Measurements from ENCODE around the gene SPAG6.

The SPAG6 gene

DNA sequence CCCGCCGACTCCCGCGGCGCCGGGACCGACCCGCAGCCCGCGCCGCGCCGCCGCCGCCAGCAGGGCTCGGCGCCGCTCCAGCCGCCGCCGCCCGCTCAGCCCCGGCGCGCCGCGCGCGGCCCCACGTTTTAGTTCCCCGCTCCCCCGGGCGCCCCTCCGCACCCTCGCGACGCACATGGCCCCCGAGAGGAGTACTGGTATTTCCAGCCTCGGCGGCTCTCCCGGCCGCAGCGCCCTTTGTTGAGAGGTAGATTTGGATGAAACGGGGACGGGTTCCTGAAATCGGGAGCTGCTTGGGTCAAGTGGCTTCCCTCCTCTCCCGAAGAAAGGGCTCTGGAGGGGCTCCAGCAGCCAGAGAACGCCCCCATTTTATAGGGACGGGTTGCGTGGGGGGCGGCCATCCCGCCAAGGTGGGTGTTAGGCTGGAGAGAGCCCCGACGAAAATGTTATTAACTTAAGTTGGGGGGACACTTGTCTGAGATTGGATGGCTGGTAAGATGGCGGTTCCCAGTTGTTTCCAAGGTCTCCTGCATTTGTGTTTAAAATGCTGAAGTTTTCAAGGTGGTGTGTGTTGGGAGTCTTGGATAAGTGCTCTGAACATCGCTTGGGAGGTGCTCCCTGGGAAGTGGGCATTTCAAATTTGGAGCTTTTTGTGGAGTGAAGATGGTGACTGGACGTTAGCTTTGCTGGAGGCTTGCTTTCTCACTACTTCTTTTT, 23.2 kb upstream of the SPAG6 start:
- DNase-seq (ENCODE audit: low spot score): no peak

DNA sequence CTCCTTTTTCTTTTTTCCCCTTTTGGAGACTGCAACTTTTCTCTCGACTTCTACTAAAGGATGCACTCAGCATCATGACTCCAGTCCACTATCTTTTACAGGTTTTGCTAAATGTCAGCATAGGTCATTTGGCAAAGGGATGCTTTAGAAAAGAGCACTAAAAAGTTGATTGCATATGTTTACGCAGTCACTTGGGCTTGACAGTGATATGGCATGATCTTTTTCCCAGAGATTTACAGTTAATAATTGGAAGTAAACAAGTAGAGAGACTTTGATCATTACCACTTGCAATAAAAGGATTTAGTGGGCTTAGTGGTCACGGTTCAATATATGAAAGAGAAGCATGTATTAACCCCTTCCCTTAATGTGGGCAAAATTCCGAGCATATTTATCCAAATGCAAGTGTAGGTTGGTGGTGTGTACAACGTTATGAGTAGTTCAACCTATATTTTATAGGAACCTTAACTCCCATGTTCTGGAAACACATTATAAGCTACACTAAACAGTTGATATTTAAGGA, 22.6 kb upstream of the SPAG6 start:
- no peak for DNase-seq (ENCODE audit: low spot score)

DNA sequence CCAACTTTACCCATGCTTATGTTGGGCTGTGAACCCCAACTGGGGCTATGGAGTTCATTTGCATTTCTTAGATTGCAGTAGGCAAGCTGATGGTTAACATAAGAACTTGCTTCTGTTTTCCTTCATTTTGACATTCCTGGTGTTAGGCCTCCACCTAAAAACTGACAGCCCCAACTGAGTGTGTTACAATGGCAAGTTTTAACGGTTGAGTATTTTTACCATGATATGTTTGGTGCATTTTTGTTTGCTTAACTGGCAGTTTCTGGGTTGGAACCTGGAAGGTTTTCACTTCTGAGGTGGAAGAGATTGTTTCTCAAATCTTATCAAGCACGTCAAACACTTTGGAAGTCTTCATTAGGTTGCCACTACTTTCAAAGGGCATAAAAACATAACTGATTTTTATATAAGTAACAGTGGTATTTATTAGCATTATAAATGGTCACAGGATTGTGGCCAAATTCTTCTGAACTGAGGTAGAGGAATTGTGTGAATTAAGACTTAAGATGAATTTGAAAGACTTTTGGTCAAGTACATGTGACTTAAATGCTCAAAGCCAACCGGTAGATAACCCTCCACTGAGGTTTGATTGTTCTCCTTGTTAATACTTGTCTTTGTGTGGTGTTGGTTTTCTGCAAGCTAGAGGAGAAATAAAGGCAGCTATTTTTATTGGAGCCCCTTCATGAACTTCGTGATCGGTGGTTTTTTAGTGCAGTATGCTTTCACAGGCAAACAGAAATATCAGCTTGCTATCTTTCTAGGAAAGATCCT, 21.6 kb upstream of the SPAG6 start:
- no peak for DNase-seq (ENCODE audit: low spot score)

DNA sequence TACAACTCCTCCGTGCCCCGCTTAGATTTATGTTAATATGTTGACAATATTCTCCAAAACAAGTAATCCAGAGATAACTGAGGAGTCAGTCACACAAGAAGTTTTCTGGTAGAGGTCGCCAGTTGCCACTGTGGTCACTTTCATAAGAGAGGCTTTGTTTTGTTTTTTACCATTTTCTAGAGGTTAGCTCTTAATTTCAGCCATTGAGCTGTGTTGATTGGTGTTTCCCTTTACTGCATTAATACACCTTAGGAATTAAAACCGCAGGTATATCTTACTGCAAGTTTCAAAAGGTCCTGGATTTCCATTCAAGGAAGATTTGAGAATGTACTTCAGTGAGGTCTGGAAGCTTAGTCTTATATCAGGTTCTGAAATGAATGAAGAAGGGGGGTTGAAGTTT, 20.9 kb upstream of the SPAG6 start:
- no peak for DNase-seq (ENCODE audit: low spot score)

DNA sequence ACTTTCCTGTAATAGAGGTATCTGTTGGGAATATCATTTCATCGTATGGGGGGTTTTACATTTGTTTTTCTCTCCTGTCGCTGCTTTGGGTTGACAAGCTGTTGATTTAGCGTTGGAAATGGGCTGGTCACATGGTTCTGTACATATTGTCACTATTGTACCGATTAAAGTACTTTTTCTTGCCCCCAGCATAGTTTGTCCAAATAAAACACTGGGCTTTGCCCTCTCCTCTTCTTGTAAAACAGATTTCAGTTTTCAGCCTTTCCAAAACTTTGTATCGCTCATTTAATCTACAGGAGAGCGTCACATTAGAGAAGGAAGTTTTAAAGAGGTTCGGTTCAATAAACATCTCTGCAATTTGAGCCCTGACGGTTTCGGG, 20.4 kb upstream of the SPAG6 start:
- DNase-seq (ENCODE audit: low spot score): no peak

DNA sequence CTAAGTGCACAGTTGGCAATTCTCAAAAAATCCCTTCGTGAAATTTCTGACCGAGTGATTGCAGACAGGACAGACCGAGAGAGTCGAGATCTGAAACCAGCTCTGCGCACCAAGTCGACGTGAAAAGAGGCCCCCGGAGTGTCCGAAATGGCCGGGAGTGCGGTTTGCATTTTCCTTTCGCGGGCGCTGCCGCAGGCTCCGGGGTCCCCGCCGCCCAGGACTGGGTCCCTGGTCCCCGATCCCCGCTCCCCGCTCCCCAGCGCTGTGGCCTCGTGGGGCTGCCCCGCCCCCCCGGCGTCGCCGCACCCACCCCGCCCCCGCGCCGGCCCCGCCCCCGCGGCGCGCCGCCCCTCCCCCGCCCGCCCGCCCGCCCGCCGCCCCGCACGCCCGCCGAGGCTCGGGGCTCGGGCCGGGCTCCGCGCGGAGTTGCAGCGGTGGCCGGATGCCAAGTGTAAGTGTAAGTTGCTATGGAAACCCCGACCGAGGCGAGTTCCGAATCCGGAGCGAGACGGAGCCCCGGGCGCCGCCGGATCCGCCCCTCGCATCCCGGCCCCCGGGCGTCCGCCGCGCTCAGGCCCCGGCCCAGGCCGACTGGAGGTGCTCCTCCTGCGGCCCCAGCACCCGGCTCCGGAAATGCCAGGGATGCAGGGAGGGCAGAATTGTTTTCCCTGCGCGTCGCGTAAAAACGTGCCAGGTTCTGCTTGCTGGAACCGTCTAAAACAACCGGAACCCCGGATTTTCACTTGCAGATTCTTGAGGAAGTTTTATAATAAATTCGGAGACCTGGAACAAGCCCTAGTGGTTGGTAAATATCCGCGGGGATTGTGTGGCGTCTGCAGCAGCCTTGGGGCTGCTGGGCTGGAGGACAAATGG, 19.8 kb upstream of the SPAG6 start:
- DNase-seq (ENCODE audit: low spot score): peak; percentile 60

DNA sequence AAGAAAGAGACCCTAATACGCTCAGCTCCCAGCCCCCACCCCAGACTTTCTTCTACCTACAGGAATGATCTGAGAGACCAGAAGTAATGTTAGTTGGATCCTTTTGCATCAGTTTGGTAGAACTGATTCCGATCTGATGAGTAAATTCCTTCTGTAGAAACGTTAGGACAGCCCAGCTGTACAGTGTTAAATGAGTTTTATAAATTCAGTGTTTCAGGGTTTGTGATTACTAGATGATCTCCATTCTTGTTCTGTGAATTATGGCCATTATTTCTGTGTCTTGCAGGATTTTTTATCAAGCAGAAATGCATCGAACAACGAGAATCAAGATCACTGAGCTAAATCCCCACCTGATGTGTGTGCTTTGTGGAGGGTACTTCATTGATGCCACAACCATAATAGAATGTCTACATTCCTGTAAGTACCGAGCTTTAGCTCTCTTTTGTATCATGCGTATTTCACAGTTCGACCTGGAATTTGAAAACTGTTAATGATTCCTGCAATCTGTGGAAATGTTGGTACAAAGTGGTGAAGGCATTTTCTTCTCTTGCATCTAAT, 19.1 kb upstream of the SPAG6 start:
- no peak for DNase-seq (ENCODE audit: low spot score)

DNA sequence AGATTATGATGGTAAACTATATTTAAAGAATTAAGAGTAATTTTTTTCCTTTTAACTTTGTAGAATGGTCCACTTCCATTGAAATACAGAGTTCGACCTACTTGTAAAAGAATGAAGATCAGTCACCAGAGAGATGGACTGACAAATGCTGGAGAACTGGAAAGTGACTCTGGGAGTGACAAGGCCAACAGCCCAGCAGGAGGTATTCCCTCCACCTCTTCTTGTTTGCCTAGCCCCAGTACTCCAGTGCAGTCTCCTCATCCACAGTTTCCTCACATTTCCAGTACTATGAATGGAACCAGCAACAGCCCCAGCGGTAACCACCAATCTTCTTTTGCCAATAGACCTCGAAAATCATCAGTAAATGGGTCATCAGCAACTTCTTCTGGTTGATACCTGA, 16.1 kb upstream of the SPAG6 start:
- no peak for DNase-seq (ENCODE audit: low spot score)

DNA sequence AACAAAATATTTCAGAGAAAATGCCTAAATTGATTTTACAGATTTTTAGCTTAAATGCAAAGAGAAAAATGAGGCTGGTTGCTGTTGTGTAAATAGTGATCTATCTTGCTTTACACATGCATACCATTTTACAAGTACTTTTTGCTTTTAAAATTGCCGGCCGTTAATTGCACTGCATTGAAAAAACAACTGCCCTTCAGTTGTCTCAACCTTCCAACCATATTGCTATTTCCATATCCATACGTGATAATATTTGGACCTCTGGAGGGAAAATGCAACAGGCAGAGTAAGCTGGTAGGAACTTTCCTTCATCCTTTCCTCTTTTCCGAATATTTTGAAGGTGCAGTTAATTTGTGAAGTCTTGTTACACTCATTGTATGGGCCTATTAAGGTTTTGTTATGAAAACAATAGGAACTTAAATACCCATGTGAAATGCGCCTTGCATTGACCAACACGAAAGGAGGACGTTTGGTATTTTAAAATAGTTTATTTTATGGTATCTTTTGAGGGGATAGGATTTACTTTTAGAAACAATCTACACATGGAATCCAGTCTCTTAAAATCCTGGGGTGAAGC, 13.1 kb upstream of the SPAG6 start:
- DNase-seq (ENCODE audit: low spot score): no peak

DNA sequence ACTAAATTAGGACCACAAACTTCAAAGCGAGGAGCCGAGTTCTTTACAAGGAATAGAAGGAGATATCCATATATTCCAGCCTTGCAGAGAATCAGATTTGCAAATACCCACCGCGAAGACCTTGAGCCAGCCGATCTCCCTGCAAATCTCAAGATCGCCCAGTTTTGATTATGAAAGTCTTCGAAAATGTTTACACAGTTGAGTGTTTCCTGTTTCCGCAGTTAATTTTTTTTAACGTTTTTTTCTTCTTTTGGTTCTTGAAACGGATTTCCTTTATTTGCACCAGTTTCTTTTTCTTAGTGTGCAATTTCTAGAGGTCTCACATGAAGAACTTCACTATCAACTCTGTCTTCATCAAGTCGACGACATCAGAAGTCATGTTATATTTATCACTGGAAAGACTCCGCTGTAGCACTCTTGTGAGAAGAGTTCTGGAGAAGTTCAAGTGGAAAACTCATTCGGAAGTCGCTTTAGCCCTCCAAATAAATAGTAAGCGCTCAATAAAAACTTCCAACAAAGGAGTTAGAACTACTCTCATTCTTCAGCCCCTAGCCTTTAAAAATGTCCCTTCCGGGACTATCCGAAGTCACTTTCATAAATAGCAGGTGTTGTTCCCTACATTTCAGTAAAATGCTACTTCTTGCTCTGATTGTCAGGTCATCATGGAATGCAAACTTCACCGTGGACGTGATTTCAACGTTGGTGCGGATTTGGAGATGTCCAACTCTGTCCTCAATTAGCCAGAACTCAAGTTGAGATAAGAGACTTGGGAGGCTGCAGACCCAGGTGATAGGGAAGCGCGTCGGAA, 11.9 kb upstream of the SPAG6 start:
- DNase-seq (ENCODE audit: low spot score): no peak

DNA sequence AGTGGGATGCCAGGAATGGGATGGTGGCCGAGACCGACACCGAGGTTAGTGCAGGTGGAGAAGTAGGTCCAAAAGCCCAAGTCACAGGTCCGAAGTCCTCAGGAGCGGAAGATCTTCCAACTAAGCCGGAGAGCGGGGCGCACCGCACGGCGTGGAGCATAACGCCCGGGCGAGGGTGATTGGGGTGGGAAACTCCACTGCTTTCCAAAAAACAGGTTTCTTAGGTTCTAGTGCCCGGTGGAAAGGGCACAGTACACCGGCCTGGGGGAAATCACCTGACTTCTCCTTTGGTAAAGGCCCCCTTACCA, 11.4 kb upstream of the SPAG6 start:
- DNase-seq (ENCODE audit: low spot score): no peak

DNA sequence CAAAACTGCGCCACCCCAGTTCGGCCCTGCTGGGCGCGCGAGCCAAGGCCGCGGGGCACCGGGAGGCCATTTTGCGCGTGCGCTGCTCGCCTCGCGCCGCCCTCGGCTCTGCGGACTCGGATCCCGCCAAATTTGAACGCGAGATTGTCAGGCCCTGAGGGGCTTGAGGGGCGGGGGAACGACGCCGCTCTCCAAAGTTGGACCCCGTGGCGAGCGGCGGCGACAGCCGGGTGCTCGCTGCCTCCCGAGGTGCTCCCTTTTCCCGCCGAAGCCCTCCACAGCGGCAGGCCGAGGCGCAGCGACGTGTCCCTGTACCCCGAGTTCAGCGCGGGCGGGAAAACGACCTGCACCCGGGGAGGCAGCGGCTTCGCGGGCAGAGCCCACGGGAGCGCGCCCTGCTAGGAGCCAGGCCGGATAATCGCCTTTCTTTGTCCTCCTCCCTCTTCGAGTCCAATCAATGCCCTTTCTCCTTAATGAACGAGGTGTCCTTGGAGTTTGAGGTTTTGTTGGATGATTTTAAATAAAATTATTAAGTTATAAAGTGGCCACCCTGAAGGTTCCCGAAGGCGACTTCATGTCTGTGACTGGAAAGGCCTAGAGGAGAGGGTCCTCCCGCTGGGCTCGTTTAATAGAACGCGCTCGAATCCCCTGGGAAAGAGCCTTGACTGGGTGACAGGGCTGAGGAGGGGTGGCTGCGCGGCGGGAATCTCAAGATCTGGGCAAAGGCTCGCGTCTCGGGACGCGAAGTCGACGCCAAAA, 10.7 kb upstream of the SPAG6 start:
- DNase-seq (ENCODE audit: low spot score): no peak

DNA sequence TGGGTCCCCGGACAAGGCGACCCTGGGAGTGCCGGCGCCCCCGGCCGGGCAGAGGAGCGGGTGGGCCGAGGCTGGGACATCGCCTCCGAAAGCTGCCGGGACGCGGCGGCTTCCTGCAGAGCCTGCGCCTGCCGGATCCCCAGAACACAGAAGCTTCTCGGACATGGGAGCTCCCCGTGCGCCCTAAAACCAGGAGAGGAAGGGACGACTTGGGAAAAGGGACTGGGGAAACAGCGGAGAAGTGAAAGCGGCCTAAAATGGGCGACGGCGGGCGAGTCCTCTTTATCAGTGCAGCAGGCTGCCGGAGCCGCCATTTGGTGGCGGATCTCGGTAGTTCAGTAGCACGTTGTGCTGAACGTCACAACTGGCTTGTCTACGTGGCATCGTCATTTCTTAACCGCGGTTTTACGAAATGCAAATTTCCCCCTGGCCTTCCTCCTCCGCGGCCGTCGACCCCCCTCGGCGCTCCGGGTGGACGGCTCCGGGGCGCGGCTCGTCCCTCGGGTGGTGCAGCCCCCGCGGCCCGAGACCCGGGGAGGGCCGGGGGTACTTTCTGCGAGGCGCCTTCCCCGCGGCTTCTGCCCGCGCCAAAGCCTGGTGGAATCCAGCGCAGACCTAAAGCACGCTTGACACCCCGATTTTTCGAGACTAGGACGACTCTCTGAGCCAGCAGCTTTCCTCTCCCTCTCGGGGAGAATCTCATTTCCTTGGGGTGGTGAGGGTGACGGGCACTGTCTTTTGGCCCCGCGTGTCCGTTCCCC, 9.9 kb upstream of the SPAG6 start:
- no peak for DNase-seq (ENCODE audit: low spot score)

DNA sequence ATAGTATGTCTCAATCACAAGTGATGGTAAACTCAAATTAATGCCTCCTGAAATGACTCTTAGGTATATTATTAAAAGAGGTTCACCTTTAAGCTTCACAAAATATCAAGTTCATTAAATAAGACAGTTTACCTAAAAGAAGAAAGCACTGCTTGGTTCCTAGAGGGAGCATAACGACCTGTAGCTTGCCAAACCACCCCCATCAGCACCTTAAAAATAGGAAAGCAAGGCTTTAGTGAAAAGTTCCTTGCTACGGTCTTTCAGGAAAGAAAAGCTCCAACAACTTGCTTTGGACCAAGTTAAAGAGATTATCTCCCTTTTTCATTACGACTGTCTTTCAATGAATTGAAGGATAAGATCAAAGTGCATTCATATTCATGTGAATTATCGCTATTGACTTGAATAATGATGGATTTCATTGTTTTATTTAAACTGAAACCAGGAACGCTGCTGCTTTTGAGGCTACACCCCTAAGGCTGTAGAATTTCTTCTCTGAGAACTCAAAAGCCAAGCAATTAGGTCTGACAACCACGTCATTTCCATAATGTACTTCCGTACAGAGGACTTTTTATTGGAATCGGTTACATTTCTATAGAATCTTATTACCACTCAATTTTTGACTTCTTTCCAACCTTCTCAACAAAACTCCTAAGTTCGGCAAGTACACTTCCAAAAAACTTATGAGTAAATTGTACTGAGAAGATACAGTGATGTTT, 7.0 kb upstream of the SPAG6 start:
- DNase-seq (ENCODE audit: low spot score): no peak

DNA sequence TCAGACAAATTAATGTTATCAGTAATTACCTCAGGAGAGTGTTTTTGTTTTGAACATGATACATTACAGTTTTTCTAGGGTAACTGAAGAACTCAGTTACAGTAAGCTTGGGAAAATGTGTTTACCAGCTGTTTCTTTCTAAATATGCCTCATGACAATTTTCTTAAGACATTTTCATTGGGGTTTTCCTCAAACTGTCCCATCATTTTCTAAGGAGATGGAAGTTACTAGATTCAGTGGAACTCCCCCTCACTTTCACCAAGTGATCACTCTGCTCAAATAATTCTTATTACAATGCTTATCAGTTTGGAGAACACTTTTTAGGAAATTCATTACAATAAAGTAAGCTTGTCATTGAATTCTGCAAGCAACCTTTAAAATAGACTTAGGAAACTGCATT, 6.4 kb upstream of the SPAG6 start:
- DNase-seq (ENCODE audit: low spot score): no peak

DNA sequence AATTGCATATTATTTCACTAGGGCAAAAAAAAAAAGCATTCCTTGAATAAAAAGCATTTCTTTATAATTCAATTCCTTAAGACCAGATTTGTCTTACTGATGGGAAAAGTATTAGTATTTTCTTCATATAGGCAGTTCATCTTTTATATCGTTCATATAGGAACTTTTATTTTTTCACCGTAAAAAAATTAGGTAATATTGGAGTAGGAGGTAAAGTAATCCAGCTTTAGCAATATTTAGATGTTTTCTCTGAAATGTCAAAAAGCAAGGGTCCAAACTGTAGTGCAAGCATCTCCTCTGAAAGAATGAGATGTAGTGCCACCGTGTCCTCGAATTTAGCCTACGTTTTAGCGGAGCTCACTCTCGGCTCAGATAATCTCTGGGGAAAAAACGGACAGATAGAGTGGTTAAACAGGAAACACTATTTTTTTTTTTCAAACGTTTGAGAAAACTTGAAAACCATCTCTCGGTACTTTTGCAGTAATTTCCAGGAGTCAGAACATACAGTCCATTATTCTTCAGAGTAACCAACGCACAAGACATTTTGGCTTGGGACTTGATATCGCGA, 5.5 kb upstream of the SPAG6 start:
- DNase-seq (ENCODE audit: low spot score): no peak

DNA sequence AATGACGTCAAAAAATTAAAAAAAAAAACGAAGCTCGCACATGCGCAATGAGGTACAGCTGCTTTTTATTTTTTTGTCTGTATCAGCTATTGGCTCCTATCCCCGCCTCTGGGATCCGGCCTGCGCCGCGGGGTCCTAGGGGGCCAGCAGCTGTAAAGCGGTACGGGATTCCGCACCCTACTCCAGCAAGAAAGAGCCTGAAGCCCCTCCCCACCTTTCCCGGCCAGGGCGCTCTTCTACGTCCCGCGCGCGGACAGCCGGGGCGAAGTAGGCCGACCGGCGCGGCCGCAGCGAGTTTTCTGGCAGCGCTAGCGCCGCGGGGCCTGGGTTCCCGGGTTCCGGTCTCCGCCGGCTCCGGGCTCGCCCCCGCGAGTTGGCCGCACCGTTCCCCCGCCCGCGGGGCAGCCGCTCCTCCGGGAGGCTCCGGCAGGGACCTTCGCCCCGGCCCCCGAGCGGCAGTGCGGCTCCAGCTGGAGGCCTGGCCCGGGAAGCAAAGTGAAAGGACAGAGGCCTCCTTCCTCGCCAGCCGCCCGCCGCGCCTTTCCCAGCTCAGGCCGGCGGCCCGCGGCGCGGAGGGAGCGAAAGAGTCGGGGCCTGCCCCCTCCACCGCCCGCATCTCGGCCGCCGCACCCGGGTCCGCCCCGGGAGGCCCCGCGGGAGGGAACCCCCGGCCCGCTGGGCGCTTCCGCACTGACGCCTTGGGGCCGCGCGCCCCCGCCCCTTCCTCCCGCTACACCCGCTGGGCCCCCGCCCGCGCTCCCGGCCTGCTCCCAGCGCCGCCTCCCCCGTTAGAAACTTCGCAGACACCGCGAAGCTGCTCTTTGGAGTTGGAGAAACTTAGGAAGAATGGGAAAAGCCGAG, 4.7 kb upstream of the SPAG6 start:
- DNase-seq (ENCODE audit: low spot score): peak; percentile 90
